Mesenchymal stem cell (in vitro differentiated cells and primary cell): Measurements from ENCODE around the gene EXD3. TPM values are rescaled to one million over a fixed set of nuclear protein-coding genes. Genes with fewer than 3 reads are reported as not detected.

Experiments
- DNase-seq: peaks from one replicate; pipeline ENCODE4 v3.0.0-alpha.2; 2013
- H2AFZ ChIP-seq: one replicate; pipeline ENCODE4 v1.6.1; 2013; ENCODE audit warnings: low read depth, mild to moderate bottlenecking, control low read depth, inconsistent platforms, low read length, moderate library complexity
- H2AK5ac ChIP-seq: 2 replicates; pipeline ENCODE4 v1.6.1; 2013; ENCODE audit warnings: low read length, moderate library complexity, mild to moderate bottlenecking, inconsistent platforms; ENCODE audit not compliant: severe bottlenecking
- H2BK120ac ChIP-seq: one replicate; pipeline ENCODE4 v1.6.1; 2013; ENCODE audit warnings: low read depth, mild to moderate bottlenecking, inconsistent platforms, low read length, moderate library complexity
- H2BK12ac ChIP-seq, 2 experiments: one replicate each; pipeline ENCODE4 v1.6.1; 2013; ENCODE audit warnings: inconsistent platforms in 2 of 2, low read length in 2 of 2, mild to moderate bottlenecking in 2 of 2, moderate library complexity in 2 of 2, control low read depth in 1 of 2
- H2BK15ac ChIP-seq: one replicate; pipeline ENCODE4 v1.6.1; 2013; ENCODE audit warnings: mild to moderate bottlenecking, low read depth, inconsistent platforms; ENCODE audit not compliant: poor library complexity, severe bottlenecking
- H2BK5ac ChIP-seq: 2 replicates; pipeline ENCODE4 v1.6.1; 2013; ENCODE audit warnings: low read depth, mild to moderate bottlenecking, low read length, control low read depth, inconsistent platforms; ENCODE audit not compliant: poor library complexity, severe bottlenecking
- H3K14ac ChIP-seq, 2 experiments: one replicate each; pipeline ENCODE4 v1.6.1; 2013; ENCODE audit warnings: inconsistent platforms in 2 of 2, low read length in 2 of 2, control low read depth in 1 of 2, mild to moderate bottlenecking in 1 of 2, moderate library complexity in 1 of 2
- H3K18ac ChIP-seq, 2 experiments: one replicate each; pipeline ENCODE4 v1.6.1; 2013; ENCODE audit warnings: inconsistent platforms in 2 of 2, low read length in 2 of 2, control low read depth in 1 of 2, low read depth in 1 of 2, mild to moderate bottlenecking in 1 of 2
- H3K23ac ChIP-seq, 2 experiments: one replicate each; pipeline ENCODE4 v1.6.1; 2013; ENCODE audit warnings: inconsistent platforms in 2 of 2, low read length in 2 of 2, mild to moderate bottlenecking in 2 of 2, moderate library complexity in 2 of 2, control low read depth in 1 of 2
- H3K27ac ChIP-seq: 2 replicates; pipeline ENCODE4 v1.5.1; 2013; ENCODE audit warnings: mild to moderate bottlenecking, moderate library complexity, low read length, control low read depth, inconsistent platforms; ENCODE audit not compliant: poor library complexity, severe bottlenecking
- H3K27me3 ChIP-seq, 2 experiments: 2 replicates each; pipeline versions ENCODE4 v1.6.1 to v1.7.0; 2013; ENCODE audit warnings: low read length in 2 of 2, mild to moderate bottlenecking in 2 of 2, moderate library complexity in 2 of 2, control low read depth in 1 of 2, inconsistent platforms in 1 of 2; ENCODE audit not compliant: control insufficient read depth in 1 of 2, insufficient read depth in 1 of 2
- H3K36me3 ChIP-seq, 2 experiments: 2 replicates each; pipeline versions ENCODE4 v1.6.1 to v1.7.0; 2013; ENCODE audit warnings: low read length in 2 of 2, control low read depth in 1 of 2, inconsistent platforms in 1 of 2, low read depth in 1 of 2, mild to moderate bottlenecking in 1 of 2; ENCODE audit not compliant: insufficient read depth in 2 of 2, control insufficient read depth in 1 of 2
- H3K4ac ChIP-seq, 2 experiments: one replicate each; pipeline ENCODE4 v1.6.1; 2013; ENCODE audit warnings: inconsistent platforms in 2 of 2, low read length in 2 of 2, mild to moderate bottlenecking in 2 of 2, moderate library complexity in 2 of 2, control low read depth in 1 of 2, low read depth in 1 of 2
- H3K4me1 ChIP-seq: 2 replicates; pipeline ENCODE4 v1.6.1; 2013; ENCODE audit warnings: low read depth, low read length, control low read depth; ENCODE audit not compliant: control insufficient read depth, insufficient read depth
- H3K4me2 ChIP-seq: 2 replicates; pipeline ENCODE4 v1.6.1; 2013; ENCODE audit warnings: low read length, mild to moderate bottlenecking, inconsistent platforms; ENCODE audit not compliant: poor library complexity, severe bottlenecking
- H3K4me3 ChIP-seq, 2 experiments: 2 replicates each; pipeline versions ENCODE4 v1.5.1 to v1.7.0; 2013; ENCODE audit warnings: low read length in 2 of 2, mild to moderate bottlenecking in 2 of 2, control low read depth in 1 of 2, low read depth in 1 of 2; ENCODE audit not compliant: insufficient read depth in 1 of 2
- H3K79me1 ChIP-seq: replicated peaks from 2 replicates; pipeline ENCODE4 v1.6.1; 2013; ENCODE audit warnings: mild to moderate bottlenecking, control low read depth, low read length, inconsistent platforms; ENCODE audit not compliant: poor library complexity, severe bottlenecking
- H3K9ac ChIP-seq: 2 replicates; pipeline ENCODE4 v1.7.0; 2013; ENCODE audit warnings: mild to moderate bottlenecking, low read length, moderate library complexity
- H3K9me3 ChIP-seq: 2 replicates; pipeline ENCODE4 v1.7.0; 2013; ENCODE audit warnings: mild to moderate bottlenecking, low read length; ENCODE audit not compliant: control insufficient read depth
- H4K8ac ChIP-seq: one replicate; pipeline ENCODE4 v1.6.1; 2013; ENCODE audit warnings: inconsistent platforms, mild to moderate bottlenecking, low read length, moderate library complexity
- H4K91ac ChIP-seq: one replicate; pipeline ENCODE4 v1.6.1; 2013; ENCODE audit warnings: mild to moderate bottlenecking, low read length, inconsistent platforms
- WGBS: methylation state at CpG from one replicate; pipeline ENCODE4 v1.1.7; 2013; ENCODE audit warnings: mixed read lengths; 5-methylcytosine and 5-hydroxymethylcytosine counted together
- polyA plus RNA-seq, 2 experiments: library from polyadenylated mRNA; stranded (reverse); fragments of 200-250 nt; gene quantifications; one replicate each; pipeline ENCODE4 v1.2.3, GENCODE V29; 2013

Gene EXD3, protein sequence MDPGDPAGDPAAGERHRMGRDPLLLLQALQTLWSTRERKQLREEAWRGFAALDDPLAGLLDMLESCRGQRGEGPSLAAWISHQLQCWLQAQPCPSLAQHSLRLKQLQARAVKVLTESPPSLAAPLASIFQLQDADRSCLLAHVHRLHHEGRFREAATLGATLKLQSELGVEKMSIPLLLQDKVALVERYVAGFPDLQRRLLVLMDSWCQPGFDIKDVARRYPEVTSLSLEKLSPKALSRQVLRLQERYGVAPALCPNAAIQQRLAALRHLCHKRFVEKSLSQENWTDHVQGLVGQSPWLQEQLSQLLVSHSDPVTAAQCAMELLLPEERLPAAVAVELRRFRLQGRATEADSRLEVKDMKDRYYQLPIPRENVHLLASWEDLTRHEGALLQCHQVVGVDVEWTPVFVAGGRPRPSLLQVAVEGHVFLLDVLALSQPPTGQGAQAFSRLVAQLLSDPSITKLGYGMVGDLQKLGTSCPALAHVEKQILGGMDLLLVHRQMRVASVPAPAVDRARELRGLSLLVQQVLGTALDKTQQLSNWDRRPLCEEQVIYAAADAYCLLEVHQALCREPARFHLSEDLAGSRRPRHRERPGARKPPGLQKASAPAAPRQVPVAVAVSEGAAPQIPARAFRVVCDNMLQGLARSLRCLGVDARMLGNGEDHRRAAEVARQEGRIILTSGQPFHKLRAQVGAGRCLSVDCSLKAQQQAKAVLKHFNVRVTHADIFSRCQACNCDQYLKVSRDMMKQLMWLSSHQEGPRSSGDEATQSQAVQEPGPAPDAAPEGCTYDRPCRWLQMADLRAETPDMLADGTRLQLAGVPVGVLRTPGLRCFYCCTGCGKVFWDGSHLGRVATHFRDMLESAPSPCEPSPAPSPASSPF
- 7.1 TPM for polyA plus RNA-seq (2013, experiment 1 of 2)
- 7.2 TPM for polyA plus RNA-seq (2013, experiment 2 of 2)

DNA sequence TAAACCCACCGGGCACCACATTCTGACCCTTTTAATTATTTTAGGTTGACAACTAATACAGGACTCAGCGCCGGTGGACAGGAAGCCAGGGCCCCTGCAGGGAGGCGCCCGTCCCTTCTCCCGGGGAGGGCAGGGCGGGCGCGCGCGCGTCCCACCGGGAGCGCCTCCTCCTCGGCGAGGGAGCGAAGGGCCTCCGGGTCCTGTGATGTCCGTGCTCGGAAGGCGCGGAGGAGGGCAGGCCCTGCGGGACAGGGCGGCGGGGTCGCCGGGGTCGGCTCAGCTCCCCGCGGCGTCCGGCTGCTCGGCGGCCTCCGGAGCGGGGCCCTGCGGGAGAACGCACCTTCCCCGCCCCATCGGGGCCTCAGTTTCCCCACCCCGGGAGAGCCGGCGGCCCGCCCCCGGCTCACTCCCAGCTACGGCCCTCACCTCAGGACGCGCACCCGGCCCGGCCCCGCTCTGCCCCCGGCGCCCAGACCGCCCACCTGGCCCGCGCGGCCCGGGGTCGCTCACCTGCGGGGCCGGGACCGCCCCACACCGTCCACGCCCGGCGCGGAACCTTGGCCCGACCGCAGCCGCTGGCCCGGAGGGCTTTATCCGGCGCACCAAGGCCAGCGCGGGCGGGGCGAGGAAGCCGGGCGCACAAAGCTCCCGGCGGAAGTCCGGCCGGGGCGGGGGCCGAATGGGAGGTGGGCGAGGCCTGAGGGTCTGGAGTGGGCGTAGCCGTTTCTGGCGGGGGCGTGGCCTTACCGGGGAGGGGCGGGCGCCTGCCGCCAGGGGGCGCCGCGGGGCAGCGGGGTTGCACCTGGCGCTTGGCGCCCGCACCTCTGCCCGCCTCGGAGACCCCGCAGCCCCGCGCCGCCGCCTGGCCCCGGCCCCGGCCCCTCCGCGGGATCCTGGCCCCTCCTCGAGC, at the start of gene EXD3, which contains the start of gene NOXA1:
EXD3 (minus strand) TSS at position 559 of the 910 bp plus-strand sequence. CDS start 27,805 bp downstream, outside the sequence.
NOXA1 (plus strand) TSS at position 790 of the 910 bp plus-strand sequence. CDS start 137 bp downstream, outside the sequence.
- Histone ChIP-seq H3K27ac (no peak within 1 kb of the TSS), H3K4me3 (peak within 1 kb of the TSS; percentile 89 to 96), H3K18ac (peak within 1 kb of the TSS; percentile 89 to 91), H2AFZ (peak within 1 kb of the TSS; percentile 99), H3K9me3 (no peaks in the 10 kb centered on the region), H2BK15ac (peak within 1 kb of the TSS; percentile 69), H3K36me3 (peaks cover 0 to 4% of the 10 kb centered on the region in 2 experiments), H3K4me1 (peaks cover 23% of the 10 kb centered on the region), H2AK5ac (no peak within 1 kb of the TSS), H2BK12ac (peak within 1 kb of the TSS in 1 of 2 experiments; percentile 55), H3K4me2 (peak within 1 kb of the TSS; percentile 94), H3K9ac (peak within 1 kb of the TSS; percentile 90), H2BK5ac (peak within 1 kb of the TSS; percentile 19), H3K27me3 (no peaks in the 10 kb centered on the region), H2BK120ac (peak within 1 kb of the TSS; percentile 85), H3K14ac (peak within 1 kb of the TSS; percentile 57 to 92), H3K4ac (peak within 1 kb of the TSS in 1 of 2 experiments; percentile 92), H3K23ac (peak within 1 kb of the TSS in 1 of 2 experiments; percentile 74), H3K79me1 (peaks cover 16% of the 10 kb centered on the region), H4K91ac (peak within 1 kb of the TSS; percentile 75), H4K8ac (peak within 1 kb of the TSS; percentile 96)
- peak; percentile 88 for DNase-seq
- WGBS = under 1% methylated on average over 54 of the region's 113 CpGs

GRCh38 chr9:137470785-137471184, 47.8 kb upstream of the EXD3 start:
- Histone ChIP-seq H3K4ac (no peak overlapping the region), H2BK5ac (no peak overlapping the region), H2AFZ (no peak overlapping the region), H3K36me3 (no peaks in the 10 kb centered on the region), H4K8ac (no peak overlapping the region), H3K18ac (no peak overlapping the region), H3K9me3 (peaks cover 2% of the 10 kb centered on the region), H3K27ac (no peak overlapping the region), H2BK15ac (no peak overlapping the region), H3K4me3 (no peak overlapping the region), H3K14ac (no peak overlapping the region), H4K91ac (peak overlapping the region; percentile 80), H3K4me2 (no peak overlapping the region), H3K23ac (no peak overlapping the region), H2BK12ac (no peak overlapping the region), H3K4me1 (no peaks in the 10 kb centered on the region), H2BK120ac (no peak overlapping the region), H3K27me3 (no peaks in the 10 kb centered on the region), H3K9ac (no peak overlapping the region), H2AK5ac (no peak overlapping the region), H3K79me1 (no peaks in the 10 kb centered on the region)
- WGBS = 99% methylated on average over 5 of the region's 7 CpGs
- no peak for DNase-seq

DNA sequence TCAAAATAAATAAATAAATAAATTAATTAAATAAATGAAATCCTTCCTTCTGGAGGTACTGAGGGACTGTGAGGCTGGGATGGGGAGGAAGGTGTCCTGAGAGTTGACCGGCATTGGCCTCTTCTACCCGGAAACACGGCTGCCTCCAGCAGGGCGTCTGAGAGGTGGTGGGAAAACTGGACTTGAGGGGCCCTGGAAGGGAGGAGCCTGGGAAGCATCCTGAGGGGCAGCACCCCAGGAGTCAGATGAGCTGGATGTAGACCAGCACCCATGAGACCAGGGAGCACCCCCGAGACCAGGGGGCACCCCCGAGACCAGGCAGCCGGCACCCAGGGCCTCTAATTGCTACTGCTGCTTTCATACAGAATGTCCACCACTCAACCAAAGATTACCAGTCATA, 44.9 kb upstream of the EXD3 start:
- Histone ChIP-seq H2AFZ (no peak overlapping the region), H3K27ac (no peak overlapping the region), H3K23ac (no peak overlapping the region), H3K9me3 (no peaks in the 10 kb centered on the region), H3K9ac (no peak overlapping the region), H2BK12ac (no peak overlapping the region), H2BK15ac (no peak overlapping the region), H2BK5ac (no peak overlapping the region), H2AK5ac (no peak overlapping the region), H3K4me3 (no peak overlapping the region), H3K4me1 (no peaks in the 10 kb centered on the region), H4K8ac (no peak overlapping the region), H4K91ac (no peak overlapping the region), H3K18ac (no peak overlapping the region), H3K14ac (no peak overlapping the region), H3K4me2 (no peak overlapping the region), H3K27me3 (peaks cover 0 to 2% of the 10 kb centered on the region in 2 experiments), H3K4ac (no peak overlapping the region), H3K36me3 (peaks cover 0 to under 1% of the 10 kb centered on the region in 2 experiments), H2BK120ac (no peak overlapping the region), H3K79me1 (no peaks in the 10 kb centered on the region)
- no peak for DNase-seq
- 93% methylated on average over 7 of the region's 7 CpGs for WGBS
